GM12878 (cell line): Measurements from ENCODE around the gene NSD2.

ENCODE experiments used
- CHD1 ChIP-seq: IDR thresholded peaks from 2 replicates; pipeline ENCODE4 v1.6.1; 2012; ENCODE audit warnings: low read depth, low read length, improper control_type of control experiment
- EP300 ChIP-seq, 2 experiments: fragments of 150-350 bp in 1 of 2; IDR thresholded peaks; 2 replicates each; pipeline ENCODE4 v1.6.1; 2011 to 2012; ENCODE audit warnings: low read depth in 2 of 2, low read length in 2 of 2, borderline replicate concordance in 1 of 2, improper control_type of control experiment in 1 of 2, inconsistent platforms in 1 of 2; ENCODE audit not compliant: control insufficient read depth in 1 of 2
- KAT2A ChIP-seq: conservative IDR thresholded peaks from 2 replicates; pipeline ENCODE4 v1.6.1; 2011; ENCODE audit warnings: low read depth, low read length; ENCODE audit not compliant: control insufficient read depth
- TF ChIP-seq, protein P1 (sequence below), 3 experiments: IDR thresholded peaks in 2 of 3; conservative IDR thresholded peaks in 1 of 3; 2 replicates each; pipeline ENCODE4 v1.5.1; 2011; ENCODE audit warnings: low read depth in 3 of 3, low read length in 3 of 3, mild to moderate bottlenecking in 3 of 3, control low read depth in 2 of 3, moderate library complexity in 2 of 3, inconsistent platforms in 1 of 3, mixed read lengths in 1 of 3; ENCODE audit not compliant: control insufficient read depth in 2 of 3, insufficient read depth in 1 of 3; ENCODE audit errors: extremely low read depth in 1 of 3
- TF ChIP-seq, protein P2 (sequence below): IDR thresholded peaks from 2 replicates; pipeline ENCODE4 v1.6.1; 2011; ENCODE audit warnings: low read depth, low read length, improper control_type of control experiment, borderline replicate concordance

GRCh38 chr4:1964443-1964842 lies 93.2 kb downstream of the NSD2 start:
- TF ChIP-seq KAT2A (no peak), EP300 (IDR thresholded peaks at IDR 0.05; ENCODE audit: borderline replicate concordance in 1 of 2, control insufficient read depth in 1 of 2, low read depth in 2 of 2, low read length in 2 of 2) (no peak), CHD1 (no peak)
- TF ChIP-seq, protein P1, sequence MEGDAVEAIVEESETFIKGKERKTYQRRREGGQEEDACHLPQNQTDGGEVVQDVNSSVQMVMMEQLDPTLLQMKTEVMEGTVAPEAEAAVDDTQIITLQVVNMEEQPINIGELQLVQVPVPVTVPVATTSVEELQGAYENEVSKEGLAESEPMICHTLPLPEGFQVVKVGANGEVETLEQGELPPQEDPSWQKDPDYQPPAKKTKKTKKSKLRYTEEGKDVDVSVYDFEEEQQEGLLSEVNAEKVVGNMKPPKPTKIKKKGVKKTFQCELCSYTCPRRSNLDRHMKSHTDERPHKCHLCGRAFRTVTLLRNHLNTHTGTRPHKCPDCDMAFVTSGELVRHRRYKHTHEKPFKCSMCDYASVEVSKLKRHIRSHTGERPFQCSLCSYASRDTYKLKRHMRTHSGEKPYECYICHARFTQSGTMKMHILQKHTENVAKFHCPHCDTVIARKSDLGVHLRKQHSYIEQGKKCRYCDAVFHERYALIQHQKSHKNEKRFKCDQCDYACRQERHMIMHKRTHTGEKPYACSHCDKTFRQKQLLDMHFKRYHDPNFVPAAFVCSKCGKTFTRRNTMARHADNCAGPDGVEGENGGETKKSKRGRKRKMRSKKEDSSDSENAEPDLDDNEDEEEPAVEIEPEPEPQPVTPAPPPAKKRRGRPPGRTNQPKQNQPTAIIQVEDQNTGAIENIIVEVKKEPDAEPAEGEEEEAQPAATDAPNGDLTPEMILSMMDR (IDR thresholded peaks at IDR 0.05 in 2 of 3, conservative IDR thresholded peaks at IDR 0.05 in 1 of 3; ENCODE audit: control insufficient read depth in 2 of 3, extremely low read depth in 1 of 3, insufficient read depth in 1 of 3, low read depth in 3 of 3, low read length in 3 of 3) = no peak
- TF ChIP-seq, protein P2, sequence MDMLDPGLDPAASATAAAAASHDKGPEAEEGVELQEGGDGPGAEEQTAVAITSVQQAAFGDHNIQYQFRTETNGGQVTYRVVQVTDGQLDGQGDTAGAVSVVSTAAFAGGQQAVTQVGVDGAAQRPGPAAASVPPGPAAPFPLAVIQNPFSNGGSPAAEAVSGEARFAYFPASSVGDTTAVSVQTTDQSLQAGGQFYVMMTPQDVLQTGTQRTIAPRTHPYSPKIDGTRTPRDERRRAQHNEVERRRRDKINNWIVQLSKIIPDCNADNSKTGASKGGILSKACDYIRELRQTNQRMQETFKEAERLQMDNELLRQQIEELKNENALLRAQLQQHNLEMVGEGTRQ = no peak
